Measurements from ENCODE around the gene UBE2D2. TPM values are rescaled to one million over a fixed set of nuclear protein-coding genes. Genes with fewer than 3 reads are reported as not detected.

The UBE2D2 gene
- total and polyA plus RNA-seq, 2 of the 13 experiments (the other 11 are each of a cell fraction or from before 2014, with no cell fraction given), result 79.1 to 109 TPM

- peak overlapping the region; percentile 74 to 95 (median 91) for H3K4me3 ChIP-seq (replicated peaks in 1 of 3; ENCODE audit: insufficient read depth in 1 of 3, low read depth in 2 of 3, low read length in 3 of 3)
- peak overlapping the region; percentile 87 for H3K4me2 ChIP-seq (ENCODE audit: low read depth, low read length)
- H3K27ac ChIP-seq (ENCODE audit: extremely low read length, insufficient read depth, low read length), result no peak overlapping the region
- in situ Hi-C loops (cut with HindIII; ENCODE audit: extremely low pct_ligation_motif_present, low pct_unique_long_range_greater_than_20kb), result loop anchor here (5.0 to 25.0 kb wide), 2 partner anchors 115 to 315 kb away; no protein-coding TSS in a partner anchor
- H3K36me3 ChIP-seq (replicated peaks in 1 of 2; ENCODE audit: control insufficient read depth in 1 of 2, insufficient read depth in 2 of 2, low read length in 2 of 2), result no peaks in the 10 kb centered on the region
- H3K9me3 ChIP-seq (ENCODE audit: low read length), result no peaks in the 10 kb centered on the region
- CTCF ChIA-PET (ENCODE audit: low intra/inter-chr PET ratio, low total read pairs), result no interaction called here
- H2AFZ ChIP-seq (ENCODE audit: low read length), result no peak overlapping the region
- intact Hi-C loops (cut with micrococcal nuclease; ENCODE audit: unreplicated experiment), result loop anchor here (1.0 kb wide), 1 partner anchor 10 kb away; no protein-coding TSS in a partner anchor
- FAIRE-seq, result no peak
- WGBS (ENCODE audit: low lambda C conversion rate), result 10% methylated on average over 2 of the region's 25 CpGs
- ATAC-seq, result peak; percentile 2; the same call in 2 of the 3 replicates
- H3K9ac ChIP-seq (ENCODE audit: insufficient read depth, low read depth, low read length), result peak overlapping the region; percentile 79
- peaks cover 30% of the 10 kb centered on the region for H3K79me2 ChIP-seq (ENCODE audit: insufficient read depth, low read length)
- H3K4me1 ChIP-seq (ENCODE audit: insufficient read depth, low read length), result peaks cover 67% of the 10 kb centered on the region
- peaks cover 12% of the 10 kb centered on the region for H4K20me1 ChIP-seq (ENCODE audit: insufficient read depth, low read length)
- H3K27me3 ChIP-seq (ENCODE audit: control insufficient read depth in 1 of 2, insufficient read depth in 2 of 2, low read length in 2 of 2), result no peaks in the 10 kb centered on the region; a peak in 1 of 5 replicates
- POLR2A ChIA-PET, result interaction anchor here (1.6 to 3.6 kb wide), 4 partner anchors 10 to 87 kb away, joined by 9 to 95 read pairs (median 19); no protein-coding TSS in a partner anchor
- DNase-seq (ENCODE audit: low spot score), result no peak
- BruUV-seq (replicated peaks), result no TSS peak
- TF ChIP-seq CSRNP2 (CRISPR knock-in tag; conservative IDR thresholded peaks at IDR 0.05; ENCODE audit: low read depth) (no peak), ZNF292 (CRISPR knock-in tag; IDR thresholded peaks at IDR 0.05; ENCODE audit: borderline replicate concordance, low read depth) (peak; percentile 84; the same call in 1 of the 2 replicates), CBX2 (IDR thresholded peaks at IDR 0.05; ENCODE audit: low read depth, low read length) (no peak), CBX2 (CRISPR knock-in tag; IDR thresholded peaks at IDR 0.05; ENCODE audit: low read depth) (no peak), ZSCAN29 (CRISPR knock-in tag; conservative IDR thresholded peaks at IDR 0.05) (no peak), SKI (IDR thresholded peaks at IDR 0.05; ENCODE audit: partially characterized antibody) (no peak), HDAC1 (CRISPR knock-in tag; IDR thresholded peaks at IDR 0.05) (peak; percentile 43; the same call in 1 of the 2 replicates), DR1 (CRISPR knock-in tag; IDR thresholded peaks at IDR 0.05) (no peak), ZNF652 (CRISPR knock-in tag; IDR thresholded peaks at IDR 0.05; ENCODE audit: borderline replicate concordance, low read depth) (peak; percentile 95), ZKSCAN1 (IDR thresholded peaks at IDR 0.05; ENCODE audit: low read length) (no peak), ATF7-NPFF (CRISPR knock-in tag; IDR thresholded peaks at IDR 0.05; ENCODE audit: low read depth) (no peak), NR2F1 (CRISPR knock-in tag; IDR thresholded peaks at IDR 0.05) (peak in 1 of 2 experiments; percentile 12; a peak in 1 of 4 replicates), ZNF576 (CRISPR knock-in tag; IDR thresholded peaks at IDR 0.05) (no peak), NONO (IDR thresholded peaks at IDR 0.05) (no peak), NONO (CRISPR knock-in tag; conservative IDR thresholded peaks at IDR 0.05) (0 out of 2 replicates have a peak, but pooled peaks have one; percentile 45), PHB2 (IDR thresholded peaks at IDR 0.05; ENCODE audit: partially characterized antibody) (no peak), NFE2 (CRISPR knock-in tag; IDR thresholded peaks at IDR 0.05) (no peak), PBX2 (CRISPR knock-in tag; IDR thresholded peaks at IDR 0.05) (no peak), MTA1 (CRISPR knock-in tag; IDR thresholded peaks at IDR 0.05; ENCODE audit: borderline replicate concordance) (peak; percentile 81; the same call in 1 of the 2 replicates), THAP8 (CRISPR knock-in tag; IDR thresholded peaks at IDR 0.05; ENCODE audit: borderline replicate concordance) (no peak)
These were observed 85.9 kb downstream of the UBE2D2 start for GRCh38 chr5:139646912-139647505.
